Erythroblast (primary cell): ENCODE data around the gene MRPL50.

ENCODE experiments used
- DNase-seq, 2 experiments: peaks; one replicate each; lab custom pipeline; 2025; lab: John Stamatoyannopoulos, UW
- GATA1 ChIP-seq: IDR thresholded peaks from 2 replicates; pipeline ENCODE4 v1.6.1; 2011; ENCODE audit warnings: low read depth, mild to moderate bottlenecking, control low read depth, low read length, moderate library complexity
- POLR2A ChIP-seq: IDR thresholded peaks from 2 replicates; pipeline ENCODE4 v1.6.1; 2011; ENCODE audit warnings: mild to moderate bottlenecking, low read length

The MRPL50 gene

DNA sequence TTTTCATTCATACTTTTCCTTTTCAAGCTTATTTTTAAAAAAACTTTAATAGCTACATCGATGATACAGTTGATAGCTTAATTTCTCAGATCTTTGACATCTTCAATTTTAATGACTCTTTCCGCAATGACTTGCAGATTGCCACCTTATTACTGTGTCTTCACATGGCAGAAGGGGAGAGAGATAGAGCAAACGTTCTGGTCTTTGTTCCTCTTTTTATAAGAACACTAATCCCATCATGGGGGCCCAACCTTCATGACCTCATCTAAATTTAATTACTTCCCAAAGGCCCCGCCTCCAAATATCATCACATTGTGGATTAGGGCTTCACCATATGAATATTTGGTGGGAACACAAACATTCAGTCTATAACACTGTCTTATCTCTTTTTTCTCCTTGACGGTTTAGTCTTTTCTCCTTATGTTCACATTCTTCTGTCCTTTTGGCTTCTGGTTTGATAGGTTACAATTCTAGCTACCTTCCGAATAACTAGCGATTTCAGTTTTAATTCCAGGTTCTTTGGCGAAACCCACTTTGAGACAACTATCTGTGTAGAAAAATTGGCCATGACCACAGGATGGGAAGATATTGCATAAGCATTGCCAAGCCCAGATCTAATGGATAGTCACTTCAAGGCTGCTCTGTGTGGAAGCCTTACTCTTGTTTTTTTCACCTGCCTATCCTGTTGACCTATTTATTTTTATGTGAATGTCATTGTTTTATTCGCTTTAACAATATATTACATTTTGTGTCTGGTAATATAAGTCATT is 5.3 kb upstream of the MRPL50 start:
- DNase-seq: no peak

DNA sequence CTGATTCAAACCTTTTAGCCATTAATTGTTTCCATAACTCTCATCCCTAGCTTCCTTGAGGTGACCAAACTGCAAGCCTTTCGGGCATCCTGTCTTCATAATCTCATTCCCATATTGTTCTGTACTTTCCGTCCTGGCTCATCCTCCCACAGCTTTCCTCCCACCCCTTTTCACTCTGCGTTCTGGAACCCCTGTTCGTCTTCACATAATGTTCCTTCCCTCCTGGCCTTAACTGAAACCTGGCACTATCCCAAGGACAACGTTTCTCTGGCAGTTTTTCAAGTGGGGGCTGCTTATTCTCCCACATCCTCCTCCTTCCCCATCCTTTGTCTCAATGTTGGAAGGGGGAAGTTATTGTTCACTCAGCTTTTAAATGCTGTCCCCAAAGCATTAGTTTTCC is 1.7 kb upstream of the MRPL50 start:
- TF ChIP-seq GATA1 (no peak), POLR2A (no peak)
- no peak for DNase-seq

More for the DNA sequence above, 5.3 kb upstream of the MRPL50 start:
- no peak for TF ChIP-seq GATA1
- TF ChIP-seq POLR2A: no peak

DNA sequence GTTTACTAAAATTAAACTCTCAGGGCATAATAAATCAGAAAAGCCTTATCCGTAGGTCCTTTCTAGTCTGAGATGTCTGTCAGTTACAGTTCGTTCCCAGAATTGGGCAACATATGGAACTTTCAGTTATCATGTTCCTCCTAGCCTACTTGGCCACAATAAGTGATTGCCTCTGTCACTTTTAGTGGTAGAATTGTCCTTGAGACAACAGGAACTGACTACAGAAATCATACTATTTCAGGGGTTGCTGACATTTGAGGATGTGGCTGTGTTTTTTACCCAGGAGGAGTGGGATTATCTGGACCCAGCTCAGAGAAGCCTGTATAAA is 1.2 kb upstream of the MRPL50 start:
- peak in 1 of 2 experiments; percentile 33 for DNase-seq
- no peak for TF ChIP-seq POLR2A
- no peak for TF ChIP-seq GATA1

DNA sequence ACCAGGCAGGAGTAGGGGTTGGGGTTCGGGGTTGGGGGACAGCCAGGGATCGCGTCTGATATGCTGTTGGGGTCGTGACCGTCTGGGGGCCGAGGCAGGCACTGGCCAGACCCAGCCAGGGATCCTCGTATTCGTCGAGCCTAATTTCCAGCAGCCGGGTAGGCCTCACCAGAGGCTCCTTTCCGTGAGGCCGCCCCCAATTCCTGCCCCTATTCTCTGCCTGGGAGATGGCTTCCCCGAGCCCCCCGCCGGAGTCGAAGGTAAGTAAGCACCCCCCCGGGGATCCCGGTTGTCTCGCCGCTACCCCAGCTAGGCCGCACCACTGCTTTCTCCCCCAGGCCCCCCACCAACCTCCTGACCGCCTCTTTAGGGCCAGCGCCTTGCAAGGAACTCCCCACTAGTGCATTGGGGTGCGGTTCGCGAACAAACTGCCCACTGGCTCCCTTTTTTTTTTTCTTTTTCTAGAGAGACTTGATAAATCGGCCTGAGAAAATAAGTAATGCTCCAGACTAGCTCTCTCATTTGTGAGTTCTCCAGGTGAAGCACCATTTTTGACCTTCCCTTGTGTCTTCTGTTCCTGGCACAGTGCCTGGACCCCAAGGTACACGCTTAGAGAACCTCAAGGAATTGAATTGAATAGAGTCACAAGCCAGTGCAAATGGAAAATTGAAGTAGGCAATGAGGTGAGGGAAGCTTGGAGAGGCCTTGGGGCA is 668 bp upstream of the MRPL50 start:
- DNase-seq: peak in 1 of 2 experiments; percentile 75
- TF ChIP-seq GATA1 (no peak), POLR2A (no peak)

DNA sequence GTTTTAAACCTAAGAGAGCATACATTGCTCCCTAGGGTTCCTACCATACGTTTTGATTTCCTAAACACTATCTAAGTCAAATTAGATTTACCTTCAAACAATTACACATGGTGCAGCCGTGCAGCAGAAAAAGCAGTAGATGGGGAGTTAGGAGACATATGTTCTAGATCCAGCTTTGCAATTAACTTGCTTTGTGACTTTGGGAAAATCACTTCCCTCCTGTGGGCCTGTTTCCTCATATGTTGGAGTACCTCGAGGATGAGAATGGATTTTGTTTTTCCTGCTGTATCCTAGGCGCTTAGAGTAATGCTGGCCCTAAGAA is 711 bp downstream of the MRPL50 start:
- no peak for DNase-seq
- TF ChIP-seq POLR2A: no peak
- TF ChIP-seq GATA1: no peak

DNA sequence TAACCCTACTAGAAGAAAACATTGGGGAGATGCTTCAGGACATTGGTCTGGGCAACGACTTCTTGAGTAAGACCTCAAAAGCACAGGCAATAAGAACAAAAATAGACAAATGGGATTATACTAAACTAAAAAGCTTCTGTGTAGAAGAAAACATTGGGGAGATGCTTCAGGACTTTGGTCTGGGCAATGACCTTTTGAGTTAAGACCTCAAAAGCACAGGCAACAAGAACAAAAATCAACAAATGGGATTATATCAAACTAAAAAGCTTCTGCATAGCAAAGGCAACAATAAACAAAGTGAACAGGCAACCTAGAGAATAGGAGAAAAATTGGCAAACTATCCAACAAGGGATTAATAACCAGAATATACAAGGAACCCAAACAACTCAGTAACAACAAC is 3.7 kb downstream of the MRPL50 start:
- TF ChIP-seq GATA1 (no peak), POLR2A (no peak)
- no peak for DNase-seq

DNA sequence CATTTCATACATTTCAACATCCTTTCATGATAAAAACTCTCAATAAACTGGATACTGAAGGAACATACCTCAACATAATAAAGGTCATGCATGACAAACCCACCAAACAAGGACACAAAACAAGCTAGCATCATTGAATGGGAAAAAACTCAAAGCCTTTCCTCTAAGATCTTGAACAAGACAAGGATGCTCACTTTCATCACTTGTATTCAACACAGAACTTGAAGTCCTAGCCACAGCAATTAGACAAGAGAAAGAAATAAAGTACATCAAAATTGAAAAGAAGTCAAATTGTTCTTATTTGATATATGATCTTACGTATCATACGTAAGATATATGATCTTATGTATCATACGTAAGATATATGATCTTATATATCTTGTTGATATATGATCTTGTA is 5.3 kb downstream of the MRPL50 start:
- no peak for TF ChIP-seq POLR2A
- no peak for TF ChIP-seq GATA1
- no peak for DNase-seq

DNA sequence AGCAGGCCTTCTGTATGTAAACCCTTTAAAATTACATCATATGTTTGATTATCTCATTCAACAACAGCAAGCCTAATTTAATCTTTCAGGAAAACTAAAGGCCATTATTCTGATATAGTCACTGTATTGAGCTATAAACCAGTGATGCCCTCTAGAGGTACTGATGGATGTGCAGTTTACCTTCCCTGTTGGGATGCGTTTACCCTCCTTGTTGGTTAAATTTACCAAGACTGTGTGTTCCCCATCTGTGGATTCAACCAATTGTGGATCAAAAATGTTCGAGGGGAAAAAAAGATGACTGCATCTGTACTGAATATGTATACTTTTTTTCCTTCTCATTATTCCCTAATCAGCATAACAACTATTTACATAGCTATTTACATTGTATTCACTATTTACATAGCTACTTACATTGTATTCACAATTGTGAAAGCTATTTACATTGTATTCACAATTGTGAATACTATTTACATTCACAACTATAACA is 9.9 kb downstream of the MRPL50 start:
- DNase-seq: peak; percentile 26 to 28
- TF ChIP-seq POLR2A (no peak), GATA1 (no peak)

DNA sequence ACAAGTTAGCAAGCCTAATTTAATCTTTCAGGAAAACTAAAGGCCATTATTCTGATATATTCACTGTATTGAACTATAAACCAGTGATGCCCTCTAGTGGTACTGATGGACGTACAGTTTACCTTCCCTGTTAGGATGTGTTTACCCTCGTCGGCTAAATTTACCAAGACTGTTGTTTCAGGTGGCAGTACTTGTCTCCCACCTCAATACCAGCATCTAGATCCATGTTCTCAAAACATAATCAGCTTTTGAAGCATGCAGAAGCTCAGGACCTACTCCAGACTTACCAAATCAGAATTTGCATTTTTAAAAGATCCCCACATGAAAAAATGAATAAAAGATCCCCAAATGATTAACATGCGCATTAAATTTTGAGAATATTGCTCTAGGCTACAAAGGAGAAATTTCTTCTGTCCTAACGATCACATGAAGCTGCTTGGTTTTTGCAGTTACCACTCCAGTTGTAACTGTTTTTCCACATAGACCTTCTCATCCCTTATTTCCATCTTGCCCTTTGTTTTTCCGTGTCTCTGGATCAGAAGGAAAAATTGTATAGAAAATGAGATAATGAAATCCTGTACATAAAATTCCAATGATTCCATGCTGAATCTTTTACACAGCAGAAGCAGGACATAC is 10.4 kb downstream of the MRPL50 start:
- DNase-seq: peak; percentile 61 to 66
- TF ChIP-seq POLR2A (no peak), GATA1 (no peak)

DNA sequence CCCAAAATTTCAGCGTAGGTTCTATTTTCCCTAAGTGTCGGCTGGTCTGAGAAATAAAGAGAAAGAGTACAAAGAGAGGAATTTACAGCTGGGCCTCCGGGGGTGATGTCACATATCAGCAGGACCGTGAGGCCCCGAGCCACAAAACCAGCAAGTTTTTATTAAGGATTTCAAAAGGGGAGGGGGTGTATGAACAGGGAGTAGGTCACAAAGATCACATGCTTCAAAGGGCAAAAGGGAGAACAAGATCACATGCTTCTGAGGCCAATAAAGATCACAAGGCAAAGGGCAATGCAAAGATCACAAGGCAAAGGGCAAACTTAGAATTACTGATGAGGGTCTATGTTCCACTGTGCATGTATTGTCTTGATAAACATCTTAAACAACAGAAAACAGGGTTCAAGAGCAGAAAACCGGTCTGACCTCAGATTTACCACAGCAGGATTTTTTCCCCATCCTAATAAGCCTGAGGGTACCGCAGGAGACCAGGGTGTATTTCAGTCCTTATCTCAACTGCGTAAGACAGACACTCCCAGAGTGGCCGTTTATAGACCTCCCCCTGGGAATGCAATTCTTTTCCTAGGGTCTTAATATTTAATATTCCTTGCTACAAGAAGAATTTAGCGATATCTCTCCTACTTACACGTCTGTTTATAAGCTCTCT is 13.4 kb downstream of the MRPL50 start, which contains the start of gene BAAT:
Gene BAAT, minus strand, starts transcription at position 134 of the 664 bp plus-strand sequence. CDS start 13,602 bp downstream, outside the sequence.
- peak; percentile 12 to 31 for DNase-seq

DNA sequence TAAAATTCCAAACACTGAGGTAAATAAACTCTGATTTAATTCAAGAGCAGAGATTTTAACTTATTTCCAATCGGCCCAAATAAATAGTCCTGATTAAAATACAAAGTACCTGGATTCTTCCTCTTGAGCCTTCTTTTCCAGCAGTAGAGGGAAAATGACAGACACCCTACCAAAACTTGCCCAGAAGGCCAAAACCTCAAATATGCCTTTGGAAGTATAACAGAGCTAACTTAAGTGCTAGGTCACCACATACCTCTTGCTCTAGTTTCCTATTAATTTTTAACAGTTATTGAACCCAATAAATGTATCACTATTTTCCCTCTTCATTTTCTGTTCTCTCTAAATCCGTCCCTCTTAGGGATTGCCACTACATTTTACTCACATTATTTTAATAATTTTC is 15.1 kb downstream of the MRPL50 start:
- TF ChIP-seq GATA1 (no peak), POLR2A (no peak)
- DNase-seq: no peak

DNA sequence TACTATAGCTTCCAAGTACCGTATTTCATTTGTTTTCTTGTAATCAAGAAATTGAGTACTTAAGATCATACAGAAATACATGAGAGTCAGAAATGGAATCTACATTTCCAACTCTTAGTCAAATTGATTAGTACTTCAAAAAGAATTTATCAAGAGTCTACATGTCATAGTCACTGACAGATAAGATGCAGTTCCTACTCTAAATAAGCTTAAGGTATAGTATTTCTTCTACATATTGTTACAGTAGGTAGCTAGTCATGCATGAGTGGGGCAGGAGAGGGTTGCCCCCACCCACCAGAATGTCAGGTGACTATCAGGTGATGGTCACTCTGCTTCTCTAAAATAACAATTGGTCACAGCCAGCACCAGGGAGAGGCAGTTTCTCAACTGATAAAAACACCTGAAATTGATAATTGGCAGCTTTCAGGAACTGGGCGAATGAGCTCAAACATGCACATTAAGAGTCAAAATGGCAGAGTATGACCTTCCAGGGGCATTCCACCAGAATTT is 16.5 kb downstream of the MRPL50 start:
- DNase-seq: no peak
- TF ChIP-seq POLR2A (no peak), GATA1 (no peak)

DNA sequence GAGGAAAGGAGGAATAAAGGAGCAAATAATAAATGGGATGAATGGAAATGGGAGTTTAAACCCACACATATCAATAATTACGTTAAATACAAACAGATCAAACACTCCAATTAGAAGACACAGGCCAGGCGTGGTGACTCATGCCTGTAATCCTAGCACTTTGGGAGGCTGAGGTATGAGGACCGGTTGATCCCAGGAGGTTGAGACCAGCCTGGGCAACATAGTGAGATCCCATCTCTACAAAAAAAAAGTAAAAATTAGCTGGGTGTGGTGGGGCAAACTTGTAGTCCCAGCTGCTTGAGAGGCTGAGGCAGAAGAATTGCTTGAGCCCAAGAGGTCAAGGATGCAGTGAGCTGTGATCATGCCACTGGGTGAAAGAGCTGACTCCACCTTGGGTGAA is 17.3 kb downstream of the MRPL50 start:
- TF ChIP-seq GATA1 (no peak), POLR2A (no peak)
- DNase-seq: no peak
